K562 (cell line): ENCODE results near the gene RAD50. TPM values are rescaled to one million over a fixed set of nuclear protein-coding genes. Genes with fewer than 3 reads are reported as not detected.

Experiments
- C11orf30 ChIP-seq: fragments of 450-650 bp; IDR thresholded peaks from 2 replicates; pipeline ENCODE4 v1.6.1; 2016; ENCODE audit warnings: low read depth, mild to moderate bottlenecking
- CBFA2T3 ChIP-seq: fragments of 450-650 bp; IDR thresholded peaks from 2 replicates; pipeline ENCODE4 v1.6.1; 2017
- CBX1 ChIP-seq: sonication (generic); IDR thresholded peaks from 2 replicates; pipeline ENCODE4 v1.6.1; 2016; ENCODE audit warnings: antibody characterized with exemption, low read depth, mild to moderate bottlenecking
- CCAR2 ChIP-seq: fragments of 200-400 bp; formaldehyde crosslinking; IDR thresholded peaks from 2 replicates; pipeline ENCODE4 v1.6.1; 2017; ENCODE audit warnings: mild to moderate bottlenecking, low read depth, low read length
- DMBX1 ChIP-seq: fragments of 250-450 bp; sonication (Bioruptor Pico); IDR thresholded peaks from 2 replicates; pipeline ENCODE4 v1.8.0; 2022; ENCODE audit warnings: inconsistent platforms, mild to moderate bottlenecking, moderate library complexity, borderline replicate concordance
- E2F1 ChIP-seq: sonication (generic); formaldehyde crosslinking; IDR thresholded peaks from 2 replicates; pipeline ENCODE4 v1.8.1; 2023; ENCODE audit warnings: mild to moderate bottlenecking, missing genetic modification reagents, moderate library complexity
- E2F8 ChIP-seq: fragments of 450-650 bp; IDR thresholded peaks from 2 replicates; pipeline ENCODE4 v1.7.1; 2018; ENCODE audit warnings: mild to moderate bottlenecking, low read depth; ENCODE audit not compliant: partially characterized antibody
- ERF ChIP-seq: fragments of 450-650 bp; formaldehyde crosslinking; IDR thresholded peaks from 2 replicates; pipeline ENCODE4 v1.4.0; 2020; ENCODE audit warnings: mild to moderate bottlenecking, mixed read lengths
- FOXA3 ChIP-seq, 2 experiments: fragments of 450-650 bp in 1 of 2; sonication (generic) in 1 of 2; formaldehyde crosslinking; IDR thresholded peaks in 1 of 2; conservative IDR thresholded peaks in 1 of 2; 2 replicates each; pipeline versions ENCODE4 v1.4.0 to v1.8.0; 2020 to 2022; ENCODE audit warnings: mild to moderate bottlenecking in 2 of 2, missing genetic modification reagents in 1 of 2
- HES1 ChIP-seq: fragments of 450-650 bp; IDR thresholded peaks from 2 replicates; pipeline ENCODE4 v1.6.1; 2016; ENCODE audit warnings: low read depth, mild to moderate bottlenecking, moderate library complexity
- KDM4B ChIP-seq, 2 experiments: fragments of 450-650 bp in 1 of 2; sonication (generic) in 1 of 2; IDR thresholded peaks; 2 replicates each; pipeline ENCODE4 v1.6.1; 2016 to 2017; ENCODE audit warnings: borderline replicate concordance in 2 of 2, antibody characterized with exemption in 1 of 2, low read depth in 1 of 2, mild to moderate bottlenecking in 1 of 2
- KLF6 ChIP-seq: fragments of 250-450 bp; sonication (Bioruptor Pico); IDR thresholded peaks from 2 replicates; pipeline ENCODE4 v1.4.0; 2020; ENCODE audit warnings: mild to moderate bottlenecking, moderate library complexity, borderline replicate concordance
- MAX ChIP-seq: sonication (generic); formaldehyde crosslinking; IDR thresholded peaks from 2 replicates; pipeline ENCODE4 v1.9.0; 2022; ENCODE audit warnings: mild to moderate bottlenecking, missing genetic modification reagents
- MXI1 ChIP-seq: IDR thresholded peaks from 2 replicates; pipeline ENCODE4 v1.6.1; 2011; ENCODE audit warnings: low read depth, mild to moderate bottlenecking, improper control_type of control experiment, low read length
- SETDB1 ChIP-seq: IDR thresholded peaks from one replicate; pipeline ENCODE4 v1.6.1; 2012; ENCODE audit warnings: low read length, control low read depth, inconsistent platforms
- SMARCE1 ChIP-seq: fragments of 450-650 bp; IDR thresholded peaks from 2 replicates; pipeline ENCODE4 v1.7.1; 2016; ENCODE audit warnings: mild to moderate bottlenecking
- SP1 ChIP-seq: sonication (generic); formaldehyde crosslinking; IDR thresholded peaks from 2 replicates; pipeline ENCODE4 v1.8.1; 2022; ENCODE audit warnings: mild to moderate bottlenecking, missing genetic modification reagents
- SRSF1 ChIP-seq: fragments of 200-400 bp; formaldehyde crosslinking; IDR thresholded peaks from 2 replicates; pipeline ENCODE4 v1.6.1; 2017; ENCODE audit warnings: mild to moderate bottlenecking, low read depth, low read length, moderate library complexity
- TOE1 ChIP-seq, 2 experiments: fragments of 450-650 bp in 1 of 2; sonication (generic) in 1 of 2; formaldehyde crosslinking in 1 of 2; IDR thresholded peaks; 2 replicates each; pipeline versions ENCODE4 v1.7.1 to v1.8.0; 2016 to 2022; ENCODE audit warnings: borderline replicate concordance in 2 of 2, mild to moderate bottlenecking in 2 of 2, antibody characterized with exemption in 1 of 2, inconsistent platforms in 1 of 2, low read depth in 1 of 2, missing genetic modification reagents in 1 of 2, moderate library complexity in 1 of 2
- ZBTB1 ChIP-seq: sonication (generic); formaldehyde crosslinking; IDR thresholded peaks from 2 replicates; pipeline ENCODE4 v1.8.1; 2023; ENCODE audit warnings: missing genetic modification reagents, low read depth, mild to moderate bottlenecking, borderline replicate concordance
- ZBTB17 ChIP-seq: fragments of 450-650 bp; formaldehyde crosslinking; IDR thresholded peaks from 2 replicates; pipeline ENCODE4 v1.4.0; 2020; ENCODE audit warnings: mild to moderate bottlenecking
- polyA plus RNA-seq, 8 experiments: library from polyadenylated mRNA; depleted of rRNA in 4 of 8; stranded (reverse) in 5 of 8; unstranded in 3 of 8; fragments of >200 nt; fragmentation: Nextera tagmentation in 2 of 8; fragmentation: Illumina TruSeq in 1 of 8; extraction: Ambion mirVana in 2 of 8; extraction: Trizol in 1 of 8; gene quantifications; 2 replicates each; pipeline versions ENCODE4 v1.2.1 to v1.2.3, GENCODE V29; 2011 to 2014; ENCODE audit warnings: inconsistent platforms in 1 of 8, missing spikeins in 1 of 8
- total RNA-seq, 7 experiments: library from RNA; depleted of rRNA in 6 of 7; stranded (reverse); fragments of >200 nt in 6 of 7; fragmentation: Illumina TruSeq in 2 of 7; extraction: Trizol in 2 of 7; gene quantifications; 2 replicates each; pipeline versions ENCODE4 v1.2.1 to v1.2.3, GENCODE V29; 2011 to 2021; ENCODE audit warnings: low replicate concordance in 1 of 7
- TF ChIP-seq, protein P1 (sequence below): sonication (generic); formaldehyde crosslinking; IDR thresholded peaks from 2 replicates; pipeline ENCODE4 v1.9.0; 2022; ENCODE audit warnings: mild to moderate bottlenecking, missing genetic modification reagents

Gene RAD50
- total and polyA plus RNA-seq, 9 of the 15 experiments (the other 6 are each of a cell fraction or from before 2014, with no cell fraction given): 15.3 to 74.2 (median 44.1) TPM

DNA sequence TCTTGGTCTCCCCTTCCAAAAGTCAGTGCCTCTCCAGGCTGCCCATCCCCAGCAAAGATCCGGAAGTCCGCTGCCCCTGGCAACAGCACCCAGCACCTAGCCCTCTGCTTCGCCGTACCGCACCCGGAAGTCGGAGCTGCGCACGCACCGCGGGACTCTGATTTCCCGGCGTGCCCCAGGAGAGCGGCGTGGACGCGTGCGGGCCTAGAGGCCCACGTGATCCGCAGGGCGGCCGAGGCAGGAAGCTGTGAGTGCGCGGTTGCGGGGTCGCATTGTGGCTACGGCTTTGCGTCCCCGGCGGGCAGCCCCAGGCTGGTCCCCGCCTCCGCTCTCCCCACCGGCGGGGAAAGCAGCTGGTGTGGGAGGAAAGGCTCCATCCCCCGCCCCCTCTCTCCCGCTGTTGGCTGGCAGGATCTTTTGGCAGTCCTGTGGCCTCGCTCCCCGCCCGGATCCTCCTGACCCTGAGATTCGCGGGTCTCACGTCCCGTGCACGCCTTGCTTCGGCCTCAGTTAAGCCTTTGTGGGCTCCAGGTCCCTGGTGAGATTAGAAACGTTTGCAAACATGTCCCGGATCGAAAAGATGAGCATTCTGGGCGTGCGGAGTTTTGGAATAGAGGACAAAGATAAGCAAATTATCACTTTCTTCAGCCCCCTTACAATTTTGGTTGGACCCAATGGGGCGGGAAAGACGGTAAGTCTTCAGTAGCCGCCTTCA lies at the start of gene RAD50 (continued):
- peak; percentile 66; the same call in 1 of the 2 replicates for TF ChIP-seq KLF6 (CRISPR knock-in tag)
- peak; percentile 83 for TF ChIP-seq HES1
- TF ChIP-seq MXI1: peak; percentile 82
- peak; percentile 84 for TF ChIP-seq ZBTB17 (CRISPR knock-in tag)
- peak in 1 of 2 experiments; percentile 37; a peak in 1 of 4 replicates for TF ChIP-seq FOXA3 (CRISPR knock-in tag; conservative IDR thresholded peaks at IDR 0.05 in 1 of 2, IDR thresholded peaks at IDR 0.05 in 1 of 2)
- no peak for TF ChIP-seq CCAR2
- TF ChIP-seq CBFA2T3: peak; percentile 38
- TF ChIP-seq MAX (CRISPR knock-in tag): peak; percentile 99
- TF ChIP-seq KDM4B (IDR thresholded peaks at IDR 0.05; ENCODE audit: borderline replicate concordance in 2 of 2, low read depth in 1 of 2): peak in 1 of 2 experiments; percentile 66; a peak in 1 of 4 replicates
- 0 out of 2 replicates have a peak, but pooled peaks have one; percentile 31 for TF ChIP-seq SMARCE1
- peak; percentile 56 for TF ChIP-seq C11orf30
- peak; percentile 75 for TF ChIP-seq SP1 (CRISPR knock-in tag)
- TF ChIP-seq CBX1: peak; percentile 91
- peak; percentile 75; the same call in 1 of the 2 replicates for TF ChIP-seq DMBX1 (CRISPR knock-in tag)
- peak; percentile 100 for TF ChIP-seq ZBTB1 (CRISPR knock-in tag)
- TF ChIP-seq ERF: peak; percentile 93
- TF ChIP-seq E2F1 (CRISPR knock-in tag): peak; percentile 85; the same call in 1 of the 2 replicates
- TF ChIP-seq, protein P1, sequence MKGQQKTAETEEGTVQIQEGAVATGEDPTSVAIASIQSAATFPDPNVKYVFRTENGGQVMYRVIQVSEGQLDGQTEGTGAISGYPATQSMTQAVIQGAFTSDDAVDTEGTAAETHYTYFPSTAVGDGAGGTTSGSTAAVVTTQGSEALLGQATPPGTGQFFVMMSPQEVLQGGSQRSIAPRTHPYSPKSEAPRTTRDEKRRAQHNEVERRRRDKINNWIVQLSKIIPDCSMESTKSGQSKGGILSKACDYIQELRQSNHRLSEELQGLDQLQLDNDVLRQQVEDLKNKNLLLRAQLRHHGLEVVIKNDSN (CRISPR knock-in tag): peak; percentile 99
- no peak for TF ChIP-seq SRSF1
- no peak for TF ChIP-seq SETDB1
- peak; percentile 79 for TF ChIP-seq E2F8
- TF ChIP-seq TOE1 (IDR thresholded peaks at IDR 0.05; ENCODE audit: borderline replicate concordance): peak; percentile 92
- TF ChIP-seq TOE1 (CRISPR knock-in tag; IDR thresholded peaks at IDR 0.05; ENCODE audit: borderline replicate concordance, low read depth): no peak
